GM12872 (cell line): Measurements from ENCODE around the gene YPEL2.

Experiments
- CTCF ChIP-seq: IDR thresholded peaks from 3 replicates; pipeline ENCODE4 v1.5.1; 2011; ENCODE audit warnings: low read depth, mild to moderate bottlenecking, low read length, moderate library complexity; ENCODE audit not compliant: insufficient read depth

The YPEL2 gene

DNA sequence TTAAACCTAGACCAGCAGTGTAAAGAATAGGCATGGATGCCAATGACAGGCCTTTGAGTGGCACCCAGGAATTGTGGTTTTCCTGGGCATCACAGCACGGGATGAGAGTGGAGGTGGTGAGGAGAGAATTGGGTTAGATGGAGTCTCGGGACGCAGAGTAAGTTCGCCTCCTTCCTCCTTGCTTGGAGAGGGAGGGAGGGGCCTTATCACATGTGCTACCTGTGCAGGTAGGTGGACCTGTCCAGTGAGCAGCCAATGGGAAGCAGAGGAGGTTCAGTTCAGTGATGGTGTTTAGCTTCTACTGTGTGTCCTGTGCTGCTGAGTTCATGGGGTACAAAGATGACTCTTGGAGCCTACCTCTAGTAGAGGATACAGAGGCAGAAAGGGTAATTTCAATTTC is 14.9 kb downstream of the YPEL2 start:
- no peak for TF ChIP-seq CTCF

- TF ChIP-seq CTCF: no peak
Measured at GRCh38 chr17:59346876-59347407, 15.5 kb downstream of the YPEL2 start.

DNA sequence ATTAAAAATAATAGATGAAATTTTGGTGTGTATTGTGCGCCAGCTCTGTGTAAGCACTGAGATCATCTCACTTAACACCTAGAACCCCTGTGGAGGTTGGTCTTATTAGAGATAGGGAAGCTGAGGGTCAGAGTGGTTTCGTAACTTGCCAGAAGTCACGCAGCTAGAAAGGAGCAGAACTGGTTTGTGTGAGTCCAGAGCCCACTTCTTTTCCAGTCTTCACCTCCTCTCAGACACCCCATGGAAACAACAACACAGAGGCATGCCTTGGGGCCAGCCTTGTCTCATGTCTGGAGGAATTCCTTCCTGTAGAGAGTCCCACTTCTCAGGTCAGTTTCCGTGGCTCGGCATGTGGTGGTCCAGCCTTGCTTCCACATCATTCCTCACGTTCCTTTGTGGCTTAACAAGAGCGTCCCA is 16.5 kb downstream of the YPEL2 start:
- no peak for TF ChIP-seq CTCF

- TF ChIP-seq CTCF: no peak
Measured at GRCh38 chr17:59349178-59349577, 17.7 kb downstream of the YPEL2 start.

- TF ChIP-seq CTCF: no peak
Measured at GRCh38 chr17:59353106-59353854, 21.8 kb downstream of the YPEL2 start.

- no peak for TF ChIP-seq CTCF
Measured at GRCh38 chr17:59353936-59354755, 22.7 kb downstream of the YPEL2 start.

- no peak for TF ChIP-seq CTCF
Measured at GRCh38 chr17:59355030-59355701, 23.7 kb downstream of the YPEL2 start.
